Putamen (tissue), 1 donor: ENCODE data around the gene F2RL1.
"Not testable (repeated sequence)": the region's sequence is repeated elsewhere in the genome, so short reads cannot be mapped to it uniquely, and the experiment has no call there.

Experiments used
- DNase-seq: peaks from one replicate; pipeline ENCODE4 v3.0.0-alpha.2; 2016; ENCODE audit warnings: low spot score

The F2RL1 gene

GRCh38 chr5:76805821-76806505 lies 12.9 kb upstream of the F2RL1 start:
- no peak for DNase-seq

- DNase-seq = no peak
These were observed 11.5 kb upstream of the F2RL1 start for GRCh38 chr5:76807296-76807695.

- DNase-seq = no peak
These were observed 10.6 kb upstream of the F2RL1 start for GRCh38 chr5:76808141-76808691.

GRCh38 chr5:76809141-76809540 lies 9.7 kb upstream of the F2RL1 start:
- no peak for DNase-seq

- no peak for DNase-seq
These were observed 8.6 kb upstream of the F2RL1 start for GRCh38 chr5:76810236-76810635.

GRCh38 chr5:76811214-76811613 lies 7.6 kb upstream of the F2RL1 start:
- no peak for DNase-seq

- not testable (repeated sequence) for DNase-seq
These were observed 6.6 kb upstream of the F2RL1 start for GRCh38 chr5:76812209-76812608.

GRCh38 chr5:76813982-76814562 lies 4.8 kb upstream of the F2RL1 start:
- DNase-seq = no peak

- no peak for DNase-seq
These were observed 2.6 kb upstream of the F2RL1 start for GRCh38 chr5:76816110-76816831.

GRCh38 chr5:76819851-76820525 lies 1.2 kb downstream of the F2RL1 start:
- DNase-seq = no peak

- DNase-seq = no peak
These were observed 1.7 kb downstream of the F2RL1 start for GRCh38 chr5:76820526-76820890.

- no peak for DNase-seq
These were observed 2.3 kb downstream of the F2RL1 start for GRCh38 chr5:76821136-76821535.

GRCh38 chr5:76822105-76822731 lies 3.4 kb downstream of the F2RL1 start:
- not testable (repeated sequence) for DNase-seq

- DNase-seq = not testable (repeated sequence)
These were observed 7.6 kb downstream of the F2RL1 start for GRCh38 chr5:76826416-76826815.

GRCh38 chr5:76831110-76831452 lies 12.3 kb downstream of the F2RL1 start:
- DNase-seq = no peak

GRCh38 chr5:76836181-76836580 lies 17.4 kb downstream of the F2RL1 start:
- no peak for DNase-seq

GRCh38 chr5:76836585-76836984 lies 17.8 kb downstream of the F2RL1 start:
- DNase-seq = no peak

- DNase-seq = no peak
These were observed 19.8 kb downstream of the F2RL1 start for GRCh38 chr5:76838481-76839261.

- no peak for DNase-seq
These were observed 22.5 kb downstream of the F2RL1 start for GRCh38 chr5:76841361-76841760.

GRCh38 chr5:76845890-76846289 lies 27.1 kb downstream of the F2RL1 start:
- no peak for DNase-seq
